Measurements from ENCODE around the gene JADE1. TPM values are rescaled to one million over a fixed set of nuclear protein-coding genes. Genes with fewer than 3 reads are reported as not detected.

Gene JADE1
- total and polyA plus RNA-seq, 2 of the 13 experiments (the other 11 are each of a cell fraction or from before 2014, with no cell fraction given) = 5.4 to 19.3 TPM

DNA sequence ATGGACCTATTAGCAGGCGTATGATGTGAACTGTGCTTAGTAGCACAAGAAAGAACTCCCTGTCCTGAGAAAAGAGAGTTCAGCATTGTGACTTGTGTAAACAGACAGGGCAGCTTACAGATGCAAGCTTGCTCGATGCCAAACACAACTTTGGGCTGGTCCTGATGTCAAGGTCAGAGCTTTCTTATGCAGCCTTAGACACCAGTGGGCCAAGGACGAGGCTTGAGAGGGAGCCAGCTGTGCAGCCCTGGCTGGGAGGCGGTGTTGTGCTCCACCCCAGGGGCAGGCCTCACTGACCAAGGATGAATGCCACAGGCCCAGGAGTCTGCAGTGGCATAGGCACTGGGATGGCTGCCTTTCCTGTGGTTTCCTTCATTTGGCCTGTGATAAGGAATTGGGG lies 35.4 kb downstream of the JADE1 start (continued):
- TF ChIP-seq, protein P1, sequence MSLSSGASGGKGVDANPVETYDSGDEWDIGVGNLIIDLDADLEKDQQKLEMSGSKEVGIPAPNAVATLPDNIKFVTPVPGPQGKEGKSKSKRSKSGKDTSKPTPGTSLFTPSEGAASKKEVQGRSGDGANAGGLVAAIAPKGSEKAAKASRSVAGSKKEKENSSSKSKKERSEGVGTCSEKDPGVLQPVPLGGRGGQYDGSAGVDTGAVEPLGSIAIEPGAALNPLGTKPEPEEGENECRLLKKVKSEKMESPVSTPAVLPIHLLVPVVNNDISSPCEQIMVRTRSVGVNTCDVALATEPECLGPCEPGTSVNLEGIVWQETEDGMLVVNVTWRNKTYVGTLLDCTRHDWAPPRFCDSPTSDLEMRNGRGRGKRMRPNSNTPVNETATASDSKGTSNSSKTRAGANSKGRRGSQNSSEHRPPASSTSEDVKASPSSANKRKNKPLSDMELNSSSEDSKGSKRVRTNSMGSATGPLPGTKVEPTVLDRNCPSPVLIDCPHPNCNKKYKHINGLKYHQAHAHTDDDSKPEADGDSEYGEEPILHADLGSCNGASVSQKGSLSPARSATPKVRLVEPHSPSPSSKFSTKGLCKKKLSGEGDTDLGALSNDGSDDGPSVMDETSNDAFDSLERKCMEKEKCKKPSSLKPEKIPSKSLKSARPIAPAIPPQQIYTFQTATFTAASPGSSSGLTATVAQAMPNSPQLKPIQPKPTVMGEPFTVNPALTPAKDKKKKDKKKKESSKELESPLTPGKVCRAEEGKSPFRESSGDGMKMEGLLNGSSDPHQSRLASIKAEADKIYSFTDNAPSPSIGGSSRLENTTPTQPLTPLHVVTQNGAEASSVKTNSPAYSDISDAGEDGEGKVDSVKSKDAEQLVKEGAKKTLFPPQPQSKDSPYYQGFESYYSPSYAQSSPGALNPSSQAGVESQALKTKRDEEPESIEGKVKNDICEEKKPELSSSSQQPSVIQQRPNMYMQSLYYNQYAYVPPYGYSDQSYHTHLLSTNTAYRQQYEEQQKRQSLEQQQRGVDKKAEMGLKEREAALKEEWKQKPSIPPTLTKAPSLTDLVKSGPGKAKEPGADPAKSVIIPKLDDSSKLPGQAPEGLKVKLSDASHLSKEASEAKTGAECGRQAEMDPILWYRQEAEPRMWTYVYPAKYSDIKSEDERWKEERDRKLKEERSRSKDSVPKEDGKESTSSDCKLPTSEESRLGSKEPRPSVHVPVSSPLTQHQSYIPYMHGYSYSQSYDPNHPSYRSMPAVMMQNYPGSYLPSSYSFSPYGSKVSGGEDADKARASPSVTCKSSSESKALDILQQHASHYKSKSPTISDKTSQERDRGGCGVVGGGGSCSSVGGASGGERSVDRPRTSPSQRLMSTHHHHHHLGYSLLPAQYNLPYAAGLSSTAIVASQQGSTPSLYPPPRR (CRISPR knock-in tag; IDR thresholded peaks at IDR 0.05; ENCODE audit: borderline replicate concordance) = no peak
- TF ChIP-seq MLLT10 (CRISPR knock-in tag; IDR thresholded peaks at IDR 0.05) = no peak
- no peak for TF ChIP-seq BRCA1 (CRISPR knock-in tag; IDR thresholded peaks at IDR 0.05)
- TF ChIP-seq ZNF746 (CRISPR knock-in tag; IDR thresholded peaks at IDR 0.05) = no peak

DNA sequence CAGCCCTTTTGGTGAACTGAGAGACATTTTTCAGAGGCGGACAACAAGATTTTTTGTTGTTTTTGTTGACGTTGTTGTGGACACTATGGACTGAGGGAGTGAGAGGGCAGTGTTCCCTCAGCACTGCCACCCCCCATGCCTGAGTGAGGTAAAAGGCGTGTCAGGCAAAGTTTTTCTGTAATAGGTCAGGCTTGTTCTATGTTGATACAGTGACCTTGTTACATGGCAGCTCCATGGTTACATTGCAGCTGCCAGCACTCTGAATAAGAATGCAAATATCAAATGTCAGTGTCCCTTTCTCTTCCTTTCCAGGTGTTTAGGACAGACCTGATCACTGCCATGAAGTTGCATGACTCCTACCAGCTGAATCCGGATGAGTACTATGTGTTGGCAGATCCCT lies 36.6 kb downstream of the JADE1 start:
- H3K4me1 ChIP-seq (ENCODE audit: insufficient read depth, low read length) = peaks cover 18% of the 10 kb centered on the region
- H3K4me2 ChIP-seq (ENCODE audit: low read depth, low read length) = no peak overlapping the region
- H3K27me3 ChIP-seq (ENCODE audit: control insufficient read depth in 1 of 2, insufficient read depth in 2 of 2, low read length in 2 of 2) = no peaks in the 10 kb centered on the region
- H3K4me3 ChIP-seq (replicated peaks in 1 of 3; ENCODE audit: insufficient read depth in 1 of 3, low read depth in 2 of 3, low read length in 3 of 3) = no peak overlapping the region
- H3K9ac ChIP-seq (ENCODE audit: insufficient read depth, low read depth, low read length) = no peak overlapping the region
- no peak; the same call in 2 of the 3 replicates for ATAC-seq
- ChIA-PET CTCF (ENCODE audit: low intra/inter-chr PET ratio, low total read pairs) (no interaction called here), POLR2A (no interaction called here)
- peaks cover 19% of the 10 kb centered on the region for H3K79me2 ChIP-seq (ENCODE audit: insufficient read depth, low read length)
- H3K27ac ChIP-seq (ENCODE audit: extremely low read length, insufficient read depth, low read length) = no peak overlapping the region
- BruUV-seq (replicated peaks) = no TSS peak
- intact Hi-C loops (cut with micrococcal nuclease; ENCODE audit: unreplicated experiment) (no loop called here), in situ Hi-C loops (cut with HindIII; ENCODE audit: extremely low pct_ligation_motif_present, low pct_unique_long_range_greater_than_20kb) (no loop called here)
- H3K36me3 ChIP-seq (replicated peaks in 1 of 2; ENCODE audit: control insufficient read depth in 1 of 2, insufficient read depth in 2 of 2, low read length in 2 of 2) = peaks cover 30 to 72% of the 10 kb centered on the region in 2 experiments
- DNase-seq (ENCODE audit: low spot score) = no peak
- H4K20me1 ChIP-seq (ENCODE audit: insufficient read depth, low read length) = peaks cover 5% of the 10 kb centered on the region; the same call in 1 of the 2 replicates
- H3K9me3 ChIP-seq (ENCODE audit: low read length) = no peaks in the 10 kb centered on the region
- H2AFZ ChIP-seq (ENCODE audit: low read length) = no peak overlapping the region
- 92% methylated on average over 4 of the region's 4 CpGs for WGBS (ENCODE audit: low lambda C conversion rate)
- FAIRE-seq = no peak
- TF ChIP-seq CBX2 (IDR thresholded peaks at IDR 0.05; ENCODE audit: low read depth, low read length) (no peak), CBX2 (CRISPR knock-in tag; IDR thresholded peaks at IDR 0.05; ENCODE audit: low read depth) (no peak), ZNF282 (IDR thresholded peaks at IDR 0.05; ENCODE audit: partially characterized antibody) (no peak), ZNF772 (CRISPR knock-in tag; IDR thresholded peaks at IDR 0.05) (no peak), ZNF564 (CRISPR knock-in tag; IDR thresholded peaks at IDR 0.05) (no peak), KMT2A (CRISPR knock-in tag; IDR thresholded peaks at IDR 0.05) (no peak), NFE2 (CRISPR knock-in tag; IDR thresholded peaks at IDR 0.05) (no peak), ZNF264 (CRISPR knock-in tag; IDR thresholded peaks at IDR 0.05) (no peak), SALL2 (CRISPR knock-in tag; IDR thresholded peaks at IDR 0.05) (no peak), REPIN1 (CRISPR knock-in tag; IDR thresholded peaks at IDR 0.05; ENCODE audit: borderline replicate concordance, low read depth) (no peak)
- TF ChIP-seq, protein P2, sequence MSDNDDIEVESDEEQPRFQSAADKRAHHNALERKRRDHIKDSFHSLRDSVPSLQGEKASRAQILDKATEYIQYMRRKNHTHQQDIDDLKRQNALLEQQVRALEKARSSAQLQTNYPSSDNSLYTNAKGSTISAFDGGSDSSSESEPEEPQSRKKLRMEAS (IDR thresholded peaks at IDR 0.05) = no peak
- TF ChIP-seq, protein P3, sequence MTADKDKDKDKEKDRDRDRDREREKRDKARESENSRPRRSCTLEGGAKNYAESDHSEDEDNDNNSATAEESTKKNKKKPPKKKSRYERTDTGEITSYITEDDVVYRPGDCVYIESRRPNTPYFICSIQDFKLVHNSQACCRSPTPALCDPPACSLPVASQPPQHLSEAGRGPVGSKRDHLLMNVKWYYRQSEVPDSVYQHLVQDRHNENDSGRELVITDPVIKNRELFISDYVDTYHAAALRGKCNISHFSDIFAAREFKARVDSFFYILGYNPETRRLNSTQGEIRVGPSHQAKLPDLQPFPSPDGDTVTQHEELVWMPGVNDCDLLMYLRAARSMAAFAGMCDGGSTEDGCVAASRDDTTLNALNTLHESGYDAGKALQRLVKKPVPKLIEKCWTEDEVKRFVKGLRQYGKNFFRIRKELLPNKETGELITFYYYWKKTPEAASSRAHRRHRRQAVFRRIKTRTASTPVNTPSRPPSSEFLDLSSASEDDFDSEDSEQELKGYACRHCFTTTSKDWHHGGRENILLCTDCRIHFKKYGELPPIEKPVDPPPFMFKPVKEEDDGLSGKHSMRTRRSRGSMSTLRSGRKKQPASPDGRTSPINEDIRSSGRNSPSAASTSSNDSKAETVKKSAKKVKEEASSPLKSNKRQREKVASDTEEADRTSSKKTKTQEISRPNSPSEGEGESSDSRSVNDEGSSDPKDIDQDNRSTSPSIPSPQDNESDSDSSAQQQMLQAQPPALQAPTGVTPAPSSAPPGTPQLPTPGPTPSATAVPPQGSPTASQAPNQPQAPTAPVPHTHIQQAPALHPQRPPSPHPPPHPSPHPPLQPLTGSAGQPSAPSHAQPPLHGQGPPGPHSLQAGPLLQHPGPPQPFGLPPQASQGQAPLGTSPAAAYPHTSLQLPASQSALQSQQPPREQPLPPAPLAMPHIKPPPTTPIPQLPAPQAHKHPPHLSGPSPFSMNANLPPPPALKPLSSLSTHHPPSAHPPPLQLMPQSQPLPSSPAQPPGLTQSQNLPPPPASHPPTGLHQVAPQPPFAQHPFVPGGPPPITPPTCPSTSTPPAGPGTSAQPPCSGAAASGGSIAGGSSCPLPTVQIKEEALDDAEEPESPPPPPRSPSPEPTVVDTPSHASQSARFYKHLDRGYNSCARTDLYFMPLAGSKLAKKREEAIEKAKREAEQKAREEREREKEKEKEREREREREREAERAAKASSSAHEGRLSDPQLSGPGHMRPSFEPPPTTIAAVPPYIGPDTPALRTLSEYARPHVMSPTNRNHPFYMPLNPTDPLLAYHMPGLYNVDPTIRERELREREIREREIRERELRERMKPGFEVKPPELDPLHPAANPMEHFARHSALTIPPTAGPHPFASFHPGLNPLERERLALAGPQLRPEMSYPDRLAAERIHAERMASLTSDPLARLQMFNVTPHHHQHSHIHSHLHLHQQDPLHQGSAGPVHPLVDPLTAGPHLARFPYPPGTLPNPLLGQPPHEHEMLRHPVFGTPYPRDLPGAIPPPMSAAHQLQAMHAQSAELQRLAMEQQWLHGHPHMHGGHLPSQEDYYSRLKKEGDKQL (CRISPR knock-in tag; IDR thresholded peaks at IDR 0.05; ENCODE audit: low read depth) = no peak
